H1 (cell line): ENCODE measurements around the gene FTSJ3. TPM values are rescaled to one million over a fixed set of nuclear protein-coding genes. Genes with fewer than 3 reads are reported as not detected.

Experiments used
- CTCF ChIA-PET: fragments of 300-600 bp; sonication (Branson Sonifier 250); formaldehyde crosslinking; loops from one replicate; lab custom pipeline; 2021; ENCODE audit not compliant: partially characterized antibody; lab: Charles Lee
- POLR2A ChIA-PET: fragments of 300-600 bp; sonication (Branson Sonifier 250); formaldehyde crosslinking; loops from one replicate; lab custom pipeline; 2021; ENCODE audit warnings: inconsistent platforms; ENCODE audit not compliant: partially characterized antibody; lab: Charles Lee
- DNase-seq, 2 experiments: peaks; one replicate each; pipeline versions ENCODE4 v3.0.0 to v3.0.0-alpha.2; 2010 to 2022; ENCODE audit warnings: low spot score in 2 of 2, low read depth in 1 of 2, mixed read lengths in 1 of 2
- FAIRE-seq: peaks from 2 replicates; lab custom pipeline; 2011; peaks lifted over from hg19 to GRCh38; lab: Jason Lieb, UNC
- H2AFZ ChIP-seq: 2 replicates; pipeline ENCODE4 v1.8.1; 2012; ENCODE audit warnings: low read length, inconsistent platforms
- H2AK5ac ChIP-seq: 2 replicates; pipeline ENCODE4 v1.6.1; 2013; ENCODE audit warnings: low read depth, low read length
- H2BK120ac ChIP-seq: replicated peaks from 2 replicates; pipeline ENCODE3; 2013; ENCODE audit warnings: low read depth, low read length, inconsistent platforms
- H2BK12ac ChIP-seq: 2 replicates; pipeline ENCODE4 v1.6.1; 2013; ENCODE audit warnings: low read depth, low read length
- H2BK15ac ChIP-seq: 2 replicates; pipeline ENCODE4 v1.6.1; 2013; ENCODE audit warnings: low read length
- H2BK20ac ChIP-seq: 2 replicates; pipeline ENCODE4 v1.6.1; 2013; ENCODE audit warnings: low read length
- H2BK5ac ChIP-seq: 2 replicates; pipeline ENCODE4 v1.6.1; 2013; ENCODE audit warnings: low read depth, low read length
- H3K14ac ChIP-seq: 2 replicates; pipeline ENCODE4 v1.6.1; 2013; ENCODE audit warnings: inconsistent platforms; ENCODE audit not compliant: insufficient read length
- H3K18ac ChIP-seq: 2 replicates; pipeline ENCODE4 v1.6.1; 2013; ENCODE audit warnings: low read length; ENCODE audit errors: extremely low read depth
- H3K23ac ChIP-seq: 2 replicates; pipeline ENCODE4 v1.6.1; 2013; ENCODE audit warnings: inconsistent platforms; ENCODE audit not compliant: insufficient read length
- H3K23me2 ChIP-seq: 2 replicates; pipeline ENCODE4 v1.6.1; 2013; ENCODE audit warnings: low read depth, low read length
- H3K27ac ChIP-seq: 2 replicates; pipeline ENCODE4 v1.6.1; 2011; ENCODE audit warnings: low read depth, low read length, inconsistent platforms
- H3K27me3 ChIP-seq, 4 experiments: replicated peaks in 1 of 4; 1 replicate in 1 of 4; 2 replicates in 3 of 4; pipeline versions ENCODE4 v1.6.1 to v1.8.1; 2011 to 2013; ENCODE audit warnings: low read length in 3 of 4, mild to moderate bottlenecking in 3 of 4, inconsistent platforms in 2 of 4, mixed read lengths in 2 of 4, moderate library complexity in 1 of 4; ENCODE audit not compliant: control insufficient read depth in 3 of 4, insufficient read depth in 3 of 4; ENCODE audit errors: extremely low read depth in 1 of 4
- H3K36me3 ChIP-seq, 4 experiments: 2 replicates each; pipeline versions ENCODE4 v1.6.1 to v1.8.1; 2011 to 2013; ENCODE audit warnings: mild to moderate bottlenecking in 4 of 4, low read length in 3 of 4, moderate library complexity in 2 of 4, control low read depth in 1 of 4, inconsistent platforms in 1 of 4; ENCODE audit not compliant: insufficient read depth in 4 of 4, control insufficient read depth in 2 of 4
- H3K4ac ChIP-seq: replicated peaks from 2 replicates; pipeline ENCODE3; 2013; ENCODE audit warnings: low read length, low read depth, mixed read lengths, inconsistent platforms; ENCODE audit not compliant: insufficient read length
- H3K4me1 ChIP-seq, 4 experiments: replicated peaks in 1 of 4; 1 replicate in 1 of 4; 2 replicates in 3 of 4; pipeline versions ENCODE4 v1.6.1 to v1.8.1; 2011 to 2013; ENCODE audit warnings: low read length in 3 of 4, inconsistent platforms in 2 of 4, mixed read lengths in 1 of 4; ENCODE audit not compliant: insufficient read depth in 4 of 4, control insufficient read depth in 3 of 4
- H3K4me2 ChIP-seq, 2 experiments: 2 replicates each; pipeline versions ENCODE4 v1.6.1 to v1.8.1; 2011 to 2013; ENCODE audit warnings: low read depth in 2 of 2, low read length in 2 of 2, control low read depth in 1 of 2, inconsistent platforms in 1 of 2, mild to moderate bottlenecking in 1 of 2; ENCODE audit not compliant: insufficient read depth in 1 of 2
- H3K4me3 ChIP-seq, 4 experiments: fragments of 200-600, 300-600 bp in 1 of 4; sonication (generic), shearing (Covaris generic), sonication (Bioruptor Twin) in 1 of 4; 2 replicates each; pipeline versions ENCODE4 v1.5.1 to v1.8.1; 2011 to 2016; ENCODE audit warnings: low read length in 4 of 4, low read depth in 3 of 4, control low read depth in 2 of 4, inconsistent platforms in 2 of 4, mild to moderate bottlenecking in 2 of 4, mixed read lengths in 1 of 4, moderate library complexity in 1 of 4; ENCODE audit not compliant: insufficient read depth in 2 of 4; ENCODE audit errors: extremely low read depth in 1 of 4
- H3K56ac ChIP-seq: replicated peaks from 2 replicates; pipeline ENCODE3; 2013; ENCODE audit warnings: low read depth, mild to moderate bottlenecking, mixed read lengths, low read length, inconsistent platforms; ENCODE audit not compliant: insufficient read length
- H3K79me1 ChIP-seq: 2 replicates; pipeline ENCODE4 v1.6.1; 2013; ENCODE audit warnings: low read depth, low read length, control low read depth
- H3K79me2 ChIP-seq, 2 experiments: 2 replicates each; pipeline versions ENCODE4 v1.6.1 to v1.8.1; 2012 to 2013; ENCODE audit warnings: low read length in 2 of 2, mild to moderate bottlenecking in 2 of 2, inconsistent platforms in 1 of 2; ENCODE audit not compliant: insufficient read depth in 2 of 2, control insufficient read depth in 1 of 2
- H3K9ac ChIP-seq, 4 experiments: replicated peaks in 1 of 4; 1 replicate in 1 of 4; 2 replicates in 3 of 4; pipeline versions ENCODE4 v1.6.1 to v1.8.1; 2011 to 2013; ENCODE audit warnings: low read depth in 3 of 4, low read length in 3 of 4, control low read depth in 2 of 4, mild to moderate bottlenecking in 2 of 4, moderate library complexity in 2 of 4, inconsistent platforms in 1 of 4; ENCODE audit errors: extremely low read depth in 1 of 4
- H3K9me3 ChIP-seq, 2 experiments: 2 replicates each; pipeline versions ENCODE4 v1.6.1 to v1.8.1; 2012 to 2013; ENCODE audit warnings: mild to moderate bottlenecking in 2 of 2, moderate library complexity in 2 of 2, control low read depth in 1 of 2, inconsistent platforms in 1 of 2, low read depth in 1 of 2, low read length in 1 of 2, mixed read lengths in 1 of 2; ENCODE audit not compliant: insufficient read depth in 2 of 2
- H4K20me1 ChIP-seq, 2 experiments: replicated peaks in 1 of 2; 2 replicates each; pipeline versions ENCODE3 to v1.8.1; 2011 to 2013; ENCODE audit warnings: inconsistent platforms in 2 of 2, low read length in 2 of 2, mild to moderate bottlenecking in 1 of 2; ENCODE audit not compliant: insufficient read depth in 2 of 2, control insufficient read depth in 1 of 2
- H4K5ac ChIP-seq: 2 replicates; pipeline ENCODE4 v1.6.1; 2013; ENCODE audit warnings: low read length, low read depth, mixed read lengths, inconsistent platforms; ENCODE audit not compliant: insufficient read length
- H4K8ac ChIP-seq: 2 replicates; pipeline ENCODE4 v1.8.0; 2013; ENCODE audit warnings: mild to moderate bottlenecking, moderate library complexity, low read length, inconsistent platforms; ENCODE audit not compliant: insufficient read depth; ENCODE audit errors: extremely low read depth
- H4K91ac ChIP-seq: replicated peaks from 2 replicates; pipeline ENCODE3; 2013; ENCODE audit warnings: low read length, mixed read lengths, inconsistent platforms; ENCODE audit not compliant: insufficient read length
- ATF2 ChIP-seq: IDR thresholded peaks from 2 replicates; pipeline ENCODE4 v1.6.1; 2012; ENCODE audit warnings: low read length, inconsistent platforms
- CREB1 ChIP-seq: IDR thresholded peaks from 2 replicates; pipeline ENCODE4 v1.6.1; 2012; ENCODE audit warnings: inconsistent platforms
- EP300 ChIP-seq, 2 experiments: IDR thresholded peaks; 1 replicate in 1 of 2; 2 replicates in 1 of 2; pipeline ENCODE4 v1.6.1; 2011 to 2012; ENCODE audit warnings: low read depth in 2 of 2, low read length in 2 of 2, mild to moderate bottlenecking in 2 of 2, borderline replicate concordance in 1 of 2, inconsistent platforms in 1 of 2, moderate library complexity in 1 of 2
- GTF2F1 ChIP-seq: IDR thresholded peaks from 2 replicates; pipeline ENCODE4 v1.6.1; 2012; ENCODE audit warnings: low read depth, low read length, improper control_type of control experiment, borderline replicate concordance
- JUN ChIP-seq: IDR thresholded peaks from 2 replicates; pipeline ENCODE4 v1.6.1; 2011; ENCODE audit warnings: low read depth, mild to moderate bottlenecking, improper control_type of control experiment, low read length
- NANOG ChIP-seq: IDR thresholded peaks from 2 replicates; pipeline ENCODE4 v1.6.1; 2011; ENCODE audit warnings: low read length, low read depth, mild to moderate bottlenecking, inconsistent platforms; ENCODE audit not compliant: insufficient read depth, poor library complexity, severe bottlenecking
- PHF8 ChIP-seq: fragments of 200-600 bp; sonication (generic); conservative IDR thresholded peaks from 2 replicates; pipeline ENCODE4 v1.7.1; 2012; ENCODE audit warnings: low read depth, mild to moderate bottlenecking, inconsistent platforms, low read length, moderate library complexity
- RBBP5 ChIP-seq: IDR thresholded peaks from 2 replicates; pipeline ENCODE4 v1.7.1; 2012; ENCODE audit warnings: low read depth, mild to moderate bottlenecking, inconsistent platforms, low read length, moderate library complexity, borderline replicate concordance
- RNF2 ChIP-seq: fragments of 200-900, 300-1000 bp; sonication (generic); IDR thresholded peaks from 2 replicates; pipeline ENCODE4 v1.7.1; 2016; ENCODE audit warnings: borderline replicate concordance, low read depth, mild to moderate bottlenecking, antibody characterized with exemption, low read length; ENCODE audit not compliant: poor library complexity, severe bottlenecking; ENCODE audit errors: missing control alignments
- SP2 ChIP-seq: IDR thresholded peaks from 2 replicates; pipeline ENCODE4 v1.6.1; 2012; ENCODE audit warnings: mild to moderate bottlenecking, low read length, inconsistent platforms
- TAF1 ChIP-seq: IDR thresholded peaks from 2 replicates; pipeline ENCODE4 v1.6.1; 2011; ENCODE audit warnings: mild to moderate bottlenecking, low read depth, low read length
- whole genome bisulfite sequencing, 2 experiments: shearing (Covaris generic) in 1 of 2; methylation state at CpG; one replicate each; pipeline versions ENCODE4 v1.1.6 to v1.1.7; 2013 to 2015; ENCODE audit warnings: low lambda C conversion rate in 2 of 2, mixed read lengths in 2 of 2, inconsistent platforms in 1 of 2, low coverage in 1 of 2, missing lambda C conversion rate in 1 of 2; ENCODE audit not compliant: insufficient replicate concordance in 2 of 2, insufficient coverage in 1 of 2, insufficient read length in 1 of 2; ENCODE audit errors: extremely low coverage in 1 of 2, missing lambda C conversion rate in 1 of 2; 5-methylcytosine and 5-hydroxymethylcytosine counted together
- polyA plus RNA-seq, 7 experiments: library from polyadenylated mRNA; depleted of rRNA in 3 of 7; stranded (reverse) in 5 of 7; unstranded in 2 of 7; fragments of >200 nt in 5 of 7; fragments of 200-250 nt in 2 of 7; gene quantifications; 1 replicate in 5 of 7; 2 replicates in 1 of 7; 4 replicates in 1 of 7; pipeline versions ENCODE4 v1.2.1 to v1.2.3, GENCODE V29; 2011 to 2013; ENCODE audit warnings: missing spikeins in 2 of 7, mixed read lengths in 2 of 7
- total RNA-seq: library from RNA; stranded (reverse); fragmentation: NEBNext Ultra II Directional; extraction: Animal tissue kit (Norgen Biotek cat#: 25700); gene quantifications from 2 replicates; pipeline ENCODE4 v1.2.1, GENCODE V29; 2021

FTSJ3 gene
- total and polyA plus RNA-seq, 2 of the 8 experiments (the other 6 are each of a cell fraction or from before 2014, with no cell fraction given), result 42.7 to 77.2 TPM

- no peak overlapping the region for H2BK20ac ChIP-seq
- H3K79me1 ChIP-seq, result peaks cover 20% of the 10 kb centered on the region
- ChIA-PET CTCF (interaction anchor here (1.1 to 2.9 kb wide), 5 partner anchors 9 to 28 kb away, joined by 4 to 15 read pairs (median 8); no protein-coding TSS in a partner anchor), POLR2A (interaction anchor here (27.8 to 32.3 kb wide), 2 partner anchors 17 to 55 kb away, joined by 481 to 593 read pairs; partner anchors contain the start of genes CCDC47, DDX42, FTSJ3 and PSMC5)
- no peak overlapping the region for H3K4me2 ChIP-seq
- H2BK12ac ChIP-seq, result 0 out of 2 replicates have a peak overlapping the region, but pooled peaks have one; percentile 29
- no peak overlapping the region for H3K27ac ChIP-seq
- peaks cover 11 to 42% of the 10 kb centered on the region in 2 experiments for H3K79me2 ChIP-seq
- H2AFZ ChIP-seq, result no peak overlapping the region
- DNase-seq (no peak), FAIRE-seq (no peak)
- no peak overlapping the region for H3K18ac ChIP-seq
- no peak overlapping the region for H3K9ac ChIP-seq
- H4K20me1 ChIP-seq, result peaks cover 1 to 13% of the 10 kb centered on the region in 2 experiments
- H3K14ac ChIP-seq, result no peak overlapping the region
- no peaks in the 10 kb centered on the region for H3K9me3 ChIP-seq
- H2BK15ac ChIP-seq, result no peak overlapping the region
- H3K4ac ChIP-seq, result no peak overlapping the region
- H2AK5ac ChIP-seq, result no peak overlapping the region; the same call in 1 of the 2 replicates
- no peak overlapping the region for H3K4me3 ChIP-seq
- H3K4me1 ChIP-seq, result peaks cover 3 to 28% (median 26%) of the 10 kb centered on the region in 4 experiments
- peaks cover 8% of the 10 kb centered on the region for H3K23me2 ChIP-seq
- H2BK5ac ChIP-seq, result peak overlapping the region; percentile 71
- H2BK120ac ChIP-seq, result no peak overlapping the region
- 89% methylated on average over 10 of the region's 12 CpGs; no CpG with 5 or more reads in 1 of the 2 experiments for WGBS, 2 experiments
- no peak overlapping the region for H3K23ac ChIP-seq
- H4K91ac ChIP-seq, result no peak overlapping the region
- H4K5ac ChIP-seq, result no peak overlapping the region
- no peak overlapping the region for H3K56ac ChIP-seq
- H3K36me3 ChIP-seq, result peaks cover 16 to 27% (median 23%) of the 10 kb centered on the region in 4 experiments
- H3K27me3 ChIP-seq, result no peaks in the 10 kb centered on the region
- no peak overlapping the region; the same call in 1 of the 2 replicates for H4K8ac ChIP-seq
- TF ChIP-seq RBBP5 (no peak), GTF2F1 (no peak), TAF1 (no peak), EP300 (IDR thresholded peaks at IDR 0.05; ENCODE audit: borderline replicate concordance in 1 of 2, low read depth in 2 of 2, low read length in 2 of 2) (no peak), JUN (no peak), RNF2 (no peak), CREB1 (no peak), PHF8 (no peak), SP2 (no peak), ATF2 (no peak), NANOG (no peak)
These were observed 10.0 kb upstream of the FTSJ3 start for GRCh38 chr17:63837480-63837879.
